DMS114 treated with DMSO at 0.1 percent for 48 hours (cell line): Measurements from ENCODE around the gene PLGRKT.
"Not testable (repeated sequence)": the region's sequence is repeated elsewhere in the genome, so short reads cannot be mapped to it uniquely, and the experiment has no call there.

ENCODE experiments used
- DNase-seq: peaks from one replicate; lab custom pipeline; 2025; ENCODE audit not compliant: unreplicated experiment; lab: John Stamatoyannopoulos, UW

PLGRKT gene

DNA sequence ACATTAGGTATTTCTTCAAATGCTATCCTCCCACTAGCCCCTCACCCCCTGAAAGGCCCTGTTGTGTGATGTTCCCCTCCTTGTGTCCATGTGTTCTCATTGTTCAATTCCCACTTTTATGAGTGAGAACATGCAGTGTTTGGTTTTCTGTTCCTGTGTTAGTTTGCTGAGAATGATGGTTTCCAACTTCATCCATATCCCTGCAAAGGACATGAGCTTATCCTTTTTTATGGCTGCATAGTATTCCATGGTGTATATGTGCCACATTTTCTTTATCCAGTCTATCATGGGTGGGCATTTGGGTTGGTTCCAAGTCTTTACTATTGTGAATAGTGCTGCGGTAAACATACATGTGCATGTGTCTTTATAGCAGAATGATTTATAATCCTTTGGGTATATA, 121.3 kb downstream of the PLGRKT start:
- DNase-seq, result not testable (repeated sequence)

DNA sequence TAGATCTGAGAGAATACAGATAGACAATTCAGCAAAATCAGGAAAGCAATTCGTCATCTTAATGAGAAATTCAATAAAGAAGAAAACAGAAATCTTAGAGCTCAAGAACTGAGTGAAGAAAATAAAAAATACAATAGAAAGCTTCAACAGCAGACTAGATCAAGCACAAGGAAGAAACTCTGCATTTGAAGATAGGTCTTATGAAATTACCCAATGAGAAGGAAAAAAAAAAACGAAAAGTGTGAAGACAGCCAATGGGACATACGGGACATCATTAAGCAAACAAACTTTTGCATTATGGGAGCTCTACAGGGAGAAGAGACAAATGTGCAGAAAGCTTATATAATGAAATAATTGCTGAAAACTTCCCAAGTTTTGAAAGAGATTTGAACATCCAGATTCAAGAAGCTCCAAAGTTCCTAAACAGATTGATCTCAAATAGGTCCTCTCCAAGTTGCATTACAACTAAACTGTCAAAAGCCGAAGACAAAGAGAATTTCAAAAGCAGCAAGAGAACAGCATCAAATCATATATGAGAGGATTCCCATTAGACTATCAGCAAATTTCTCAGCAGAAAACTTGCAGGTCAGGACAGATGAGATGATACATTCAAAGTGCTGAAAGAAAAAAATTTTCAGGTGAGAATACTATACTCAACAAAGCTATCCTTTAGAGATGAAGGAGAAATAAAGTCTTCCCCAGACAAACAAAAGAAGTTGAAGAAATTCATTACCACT, 122.4 kb downstream of the PLGRKT start:
- no peak for DNase-seq

DNA sequence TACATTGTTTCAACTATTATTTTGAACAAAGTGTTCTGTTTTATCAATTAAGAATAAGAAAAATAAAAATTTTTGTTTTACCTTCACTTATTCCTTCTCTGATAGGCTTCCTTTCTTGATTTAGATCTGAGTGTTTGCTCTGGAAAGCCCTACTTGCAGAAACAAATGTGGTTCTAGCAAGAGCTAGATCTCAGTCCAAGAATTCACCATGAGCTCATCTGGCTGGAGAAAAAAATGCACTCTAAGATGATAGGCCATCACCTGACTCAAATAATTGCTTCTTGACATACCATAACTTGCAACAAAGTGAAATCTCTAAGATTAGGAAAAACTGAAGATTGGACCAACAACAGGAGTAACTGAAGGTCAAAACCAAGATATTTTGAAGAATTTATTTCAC, 126.9 kb downstream of the PLGRKT start:
- no peak for DNase-seq
